Breast epithelium (tissue), 4 donors: ENCODE results near the gene CXXC5. TPM values are rescaled to one million over a fixed set of nuclear protein-coding genes. Genes with fewer than 3 reads are reported as not detected.
"Not testable (repeated sequence)": the region's sequence is repeated elsewhere in the genome, so short reads cannot be mapped to it uniquely, and the experiment has no call there.

Source experiments
- DNase-seq, 2 donors: peaks; one replicate each; pipeline ENCODE4 v3.0.0-alpha.2; 2019; ENCODE audit warnings: low spot score in 2 of 2
- H3K27ac ChIP-seq, 2 donors: fragments of 200-600 bp; sonication (generic) in 1 of 2; one replicate each; pipeline ENCODE4 v1.5.1; 2016 to 2019; ENCODE audit warnings: mild to moderate bottlenecking in 1 of 2
- H3K27me3 ChIP-seq, 2 donors: fragments of 200-600 bp; sonication (generic) in 1 of 2; one replicate each; pipeline versions ENCODE4 v1.5.1 to v1.6.0; 2017 to 2019; ENCODE audit warnings: control low read depth in 1 of 2, mild to moderate bottlenecking in 1 of 2
- H3K36me3 ChIP-seq: fragments of 200-600 bp; one replicate; pipeline ENCODE4 v1.5.1; 2019
- H3K4me1 ChIP-seq, 2 donors: fragments of 200-600 bp; sonication (generic); one replicate each; pipeline ENCODE4 v1.5.1; 2016 to 2019; ENCODE audit warnings: control low read depth in 1 of 2
- H3K4me3 ChIP-seq, 3 donors: fragments of 200-600 bp; sonication (generic); 1 replicate in 2 of 3; 2 replicates in 1 of 3; pipeline ENCODE4 v1.5.1; 2016 to 2019; ENCODE audit warnings: mild to moderate bottlenecking in 3 of 3, moderate library complexity in 2 of 3
- H3K9me3 ChIP-seq, 2 donors: fragments of 200-600 bp; sonication (generic) in 1 of 2; one replicate each; pipeline ENCODE4 v1.5.1; 2016 to 2019; ENCODE audit warnings: control low read depth in 1 of 2
- POLR2A ChIP-seq: fragments of 450-650 bp; IDR thresholded peaks from one replicate; pipeline ENCODE4 v1.6.1; 2016; ENCODE audit warnings: antibody characterized with exemption, mild to moderate bottlenecking, moderate library complexity
- POLR2AphosphoS5 ChIP-seq, 3 donors: sonication (generic); formaldehyde crosslinking; IDR thresholded peaks; one replicate each; pipeline ENCODE4 v1.6.1; 2017; ENCODE audit warnings: antibody characterized with exemption in 3 of 3
- intact Hi-C: fragments of 100-400 bp; cut with DNase I; formaldehyde crosslinking; loops from one replicate; pipeline ENCODE4 v1.15.1; 2023; ENCODE audit warnings: low total_unique reads
- total RNA-seq, 3 donors: library from RNA; depleted of rRNA; stranded (reverse); fragments of >200 nt; gene quantifications; one replicate each; pipeline ENCODE4 v1.1.0, GENCODE V29; 2016
- TF ChIP-seq, protein P1 (sequence below), 3 donors: fragments of 450-650 bp; IDR thresholded peaks; one replicate each; pipeline ENCODE4 v1.5.1; 2016 to 2017; ENCODE audit warnings: antibody characterized with exemption in 3 of 3, mild to moderate bottlenecking in 3 of 3, moderate library complexity in 3 of 3

The CXXC5 gene
- total RNA-seq, 3 donors from 2014 or later: 33.9 to 66.9 (median 38.3) TPM

DNA sequence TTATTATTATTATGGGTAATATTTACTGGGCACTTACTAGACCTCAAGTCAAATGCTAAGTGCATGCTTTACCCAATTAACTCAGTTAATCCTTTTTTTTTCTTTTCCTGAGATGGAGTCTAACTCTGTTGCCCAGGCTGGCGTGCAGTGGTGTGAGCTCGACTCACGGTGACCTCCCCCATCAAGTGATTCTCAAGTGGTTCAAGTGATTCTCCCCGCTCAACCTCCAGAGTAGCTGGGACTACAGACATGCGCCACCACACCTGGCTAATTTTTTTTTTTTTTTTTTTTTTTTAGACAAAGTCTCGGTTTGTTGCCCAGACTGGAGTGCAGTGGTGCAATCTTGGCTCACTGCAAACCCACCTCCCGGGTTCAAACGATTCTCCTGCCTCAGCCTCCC, 69.1 kb downstream of the CXXC5 start:
- H3K9me3 ChIP-seq: peaks cover 0 to 12% of the 10 kb centered on the region in 2 donors
- intact Hi-C loops: no loop called here
- TF ChIP-seq POLR2A: no peak
- TF ChIP-seq, protein P1, sequence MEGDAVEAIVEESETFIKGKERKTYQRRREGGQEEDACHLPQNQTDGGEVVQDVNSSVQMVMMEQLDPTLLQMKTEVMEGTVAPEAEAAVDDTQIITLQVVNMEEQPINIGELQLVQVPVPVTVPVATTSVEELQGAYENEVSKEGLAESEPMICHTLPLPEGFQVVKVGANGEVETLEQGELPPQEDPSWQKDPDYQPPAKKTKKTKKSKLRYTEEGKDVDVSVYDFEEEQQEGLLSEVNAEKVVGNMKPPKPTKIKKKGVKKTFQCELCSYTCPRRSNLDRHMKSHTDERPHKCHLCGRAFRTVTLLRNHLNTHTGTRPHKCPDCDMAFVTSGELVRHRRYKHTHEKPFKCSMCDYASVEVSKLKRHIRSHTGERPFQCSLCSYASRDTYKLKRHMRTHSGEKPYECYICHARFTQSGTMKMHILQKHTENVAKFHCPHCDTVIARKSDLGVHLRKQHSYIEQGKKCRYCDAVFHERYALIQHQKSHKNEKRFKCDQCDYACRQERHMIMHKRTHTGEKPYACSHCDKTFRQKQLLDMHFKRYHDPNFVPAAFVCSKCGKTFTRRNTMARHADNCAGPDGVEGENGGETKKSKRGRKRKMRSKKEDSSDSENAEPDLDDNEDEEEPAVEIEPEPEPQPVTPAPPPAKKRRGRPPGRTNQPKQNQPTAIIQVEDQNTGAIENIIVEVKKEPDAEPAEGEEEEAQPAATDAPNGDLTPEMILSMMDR (IDR thresholded peaks at IDR 0.05): no peak
- no peak for TF ChIP-seq POLR2AphosphoS5 (IDR thresholded peaks at IDR 0.05)
- DNase-seq: no peak
- H3K4me1 ChIP-seq: no peaks in the 10 kb centered on the region
- H3K27me3 ChIP-seq: no peaks in the 10 kb centered on the region
- no peaks in the 10 kb centered on the region for H3K36me3 ChIP-seq
- H3K27ac ChIP-seq: no peak overlapping the region
- no peak overlapping the region for H3K4me3 ChIP-seq

DNA sequence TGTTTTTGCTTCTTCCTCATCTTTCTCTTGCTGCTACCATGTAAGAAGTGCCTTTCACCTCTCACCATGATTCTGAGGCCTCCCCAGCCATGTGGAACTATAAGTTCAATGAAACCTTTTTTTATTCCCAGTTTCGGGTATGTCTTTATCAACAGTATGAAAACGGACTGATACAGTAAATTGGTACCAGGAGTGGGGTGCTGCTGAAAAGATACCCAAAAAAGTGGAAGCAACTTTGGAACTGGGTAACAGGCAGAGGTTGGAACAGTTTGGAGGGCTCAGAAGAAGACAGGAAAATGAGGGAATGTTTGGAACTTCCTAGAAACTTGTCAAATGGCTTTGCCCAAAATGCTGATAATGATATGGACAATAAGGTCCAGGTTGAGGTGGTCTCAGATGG, 70.3 kb downstream of the CXXC5 start:
- H3K27ac ChIP-seq, H3K27me3 ChIP-seq, H3K36me3 ChIP-seq, H3K4me1 ChIP-seq, DNase-seq, H3K4me3 ChIP-seq, intact Hi-C loops: not testable (repeated sequence)
- peaks cover 0 to 12% of the 10 kb centered on the region in 2 donors for H3K9me3 ChIP-seq

DNA sequence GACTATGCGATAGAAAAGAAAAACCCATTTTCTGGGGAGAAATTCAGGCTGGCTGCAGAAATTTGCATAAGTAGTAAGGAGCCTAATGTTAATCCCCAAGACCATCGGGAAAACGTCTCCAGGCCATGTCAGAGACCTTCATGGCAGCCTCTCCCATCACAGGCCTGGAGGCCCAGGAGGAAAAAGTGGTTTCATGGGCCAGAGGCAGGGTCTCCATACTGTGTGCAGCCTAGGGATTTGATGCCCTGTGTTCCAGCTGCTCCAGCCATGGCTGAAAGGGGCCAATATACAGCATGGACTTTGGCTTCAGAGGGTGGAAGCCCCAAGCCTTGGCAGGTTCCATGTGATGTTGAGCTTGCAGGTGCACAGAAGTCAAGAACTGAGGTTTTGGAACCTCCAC, 71.8 kb downstream of the CXXC5 start:
- H3K27me3 ChIP-seq, DNase-seq, H3K4me1 ChIP-seq, H3K4me3 ChIP-seq, intact Hi-C loops, H3K36me3 ChIP-seq, H3K27ac ChIP-seq: not testable (repeated sequence)
- H3K9me3 ChIP-seq: peaks cover 0 to 12% of the 10 kb centered on the region in 2 donors

DNA sequence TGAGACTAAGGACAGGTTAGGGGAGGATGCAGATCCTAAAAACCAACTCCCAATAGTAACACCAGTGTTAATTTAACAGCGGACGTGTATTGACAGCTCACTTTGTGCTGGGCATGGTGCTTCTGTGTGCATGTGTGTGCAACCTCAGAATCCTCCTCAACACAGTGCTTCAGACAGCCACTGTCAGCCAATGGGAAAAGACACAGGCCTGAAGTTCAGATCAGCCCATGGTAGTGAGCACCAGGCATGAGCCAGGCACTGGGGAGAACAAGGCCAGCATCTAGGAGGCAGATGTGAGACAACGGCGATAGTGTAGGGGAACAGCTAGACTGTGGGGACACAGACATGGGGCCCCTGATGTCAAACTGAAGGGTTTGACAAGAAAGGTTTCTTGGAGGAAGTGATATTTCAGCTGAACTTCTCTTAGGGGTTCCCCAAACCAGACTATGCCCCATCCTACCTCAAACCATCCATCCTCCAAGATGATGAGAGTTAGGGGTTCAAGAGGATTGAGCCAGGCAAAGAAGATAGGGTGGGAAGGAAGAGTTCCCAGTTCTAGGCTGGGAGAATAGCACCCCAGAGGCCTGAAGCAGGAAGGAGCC, 75.9 kb downstream of the CXXC5 start:
- no peaks in the 10 kb centered on the region for H3K27me3 ChIP-seq
- H3K27ac ChIP-seq: no peak overlapping the region
- H3K36me3 ChIP-seq: no peaks in the 10 kb centered on the region
- no peak for DNase-seq
- H3K9me3 ChIP-seq: peaks cover 0 to 5% of the 10 kb centered on the region in 2 donors
- intact Hi-C loops: no loop called here
- no peak overlapping the region for H3K4me3 ChIP-seq
- TF ChIP-seq, protein P1 (IDR thresholded peaks at IDR 0.05): no peak
- TF ChIP-seq POLR2AphosphoS5 (IDR thresholded peaks at IDR 0.05) (no peak), POLR2A (no peak)
- no peaks in the 10 kb centered on the region for H3K4me1 ChIP-seq

DNA sequence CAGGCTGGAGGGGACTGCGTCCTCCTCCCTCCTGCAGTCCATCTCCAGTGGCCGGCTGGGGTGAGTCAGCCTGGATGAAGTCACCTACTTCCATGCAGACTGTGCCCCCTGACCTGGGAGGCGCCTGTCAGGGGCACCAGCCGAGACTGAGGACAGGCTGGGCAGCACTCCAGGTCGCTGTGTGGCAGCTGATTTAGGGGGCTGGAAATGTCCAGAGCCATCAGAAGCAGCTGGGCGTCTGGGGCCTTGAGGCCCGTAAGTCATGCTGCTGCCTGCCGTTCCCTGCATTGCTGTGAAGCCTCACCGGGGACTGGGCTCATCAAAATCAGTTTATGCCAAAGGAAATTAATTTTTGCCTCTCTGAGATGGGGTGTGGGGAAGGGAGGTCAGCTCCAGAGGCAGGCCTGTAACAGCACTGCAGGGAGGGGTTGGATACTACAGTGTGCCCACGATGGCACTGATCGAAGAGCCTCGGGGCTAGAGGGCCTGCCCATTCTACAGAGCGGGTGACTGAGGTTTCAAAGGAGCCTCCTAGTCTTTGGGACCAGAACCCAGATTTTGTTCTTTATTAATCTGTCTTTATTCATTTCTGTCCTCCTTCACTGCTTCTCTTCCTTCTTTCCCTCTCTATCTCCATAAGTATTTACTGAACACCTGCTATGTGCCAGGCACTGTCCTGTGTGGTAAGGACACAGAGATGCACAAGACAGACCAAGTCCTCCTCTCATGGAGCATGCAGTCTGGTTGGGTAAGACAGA, 77.1 kb downstream of the CXXC5 start:
- Histone ChIP-seq H3K27ac (no peak overlapping the region), H3K27me3 (no peaks in the 10 kb centered on the region), H3K36me3 (no peaks in the 10 kb centered on the region), H3K4me3 (no peak overlapping the region), H3K9me3 (no peaks in the 10 kb centered on the region), H3K4me1 (no peaks in the 10 kb centered on the region)
- intact Hi-C loops: no loop called here
- DNase-seq: no peak
- TF ChIP-seq POLR2A (no peak), POLR2AphosphoS5 (IDR thresholded peaks at IDR 0.05) (no peak)
- TF ChIP-seq, protein P1 (IDR thresholded peaks at IDR 0.05): no peak

DNA sequence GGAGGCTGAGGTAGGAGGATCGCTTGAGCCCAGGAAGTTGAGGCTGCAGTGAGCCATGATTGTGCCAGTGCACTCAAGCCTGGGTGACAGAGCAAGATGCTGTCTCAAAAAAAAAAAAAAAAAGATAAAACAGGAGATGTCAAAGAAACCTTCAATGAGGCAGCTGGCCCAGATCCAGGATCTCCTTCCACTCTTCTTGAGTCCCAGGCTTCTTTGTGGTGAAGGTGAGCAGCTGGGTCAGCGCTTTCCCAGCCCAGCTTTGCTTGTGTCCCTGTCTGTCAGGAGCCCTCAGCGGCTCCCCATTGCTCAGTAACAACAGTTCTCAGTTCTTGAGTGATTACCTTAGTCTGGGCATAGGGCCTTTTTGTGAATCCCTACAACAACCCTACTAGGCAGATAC, 78.1 kb downstream of the CXXC5 start:
- no peaks in the 10 kb centered on the region for H3K27me3 ChIP-seq
- H3K9me3 ChIP-seq: no peaks in the 10 kb centered on the region
- H3K4me1 ChIP-seq: no peaks in the 10 kb centered on the region
- intact Hi-C loops: no loop called here
- H3K4me3 ChIP-seq: no peak overlapping the region
- TF ChIP-seq, protein P1 (IDR thresholded peaks at IDR 0.05): no peak
- no peak overlapping the region for H3K27ac ChIP-seq
- no peak for DNase-seq
- no peaks in the 10 kb centered on the region for H3K36me3 ChIP-seq

DNA sequence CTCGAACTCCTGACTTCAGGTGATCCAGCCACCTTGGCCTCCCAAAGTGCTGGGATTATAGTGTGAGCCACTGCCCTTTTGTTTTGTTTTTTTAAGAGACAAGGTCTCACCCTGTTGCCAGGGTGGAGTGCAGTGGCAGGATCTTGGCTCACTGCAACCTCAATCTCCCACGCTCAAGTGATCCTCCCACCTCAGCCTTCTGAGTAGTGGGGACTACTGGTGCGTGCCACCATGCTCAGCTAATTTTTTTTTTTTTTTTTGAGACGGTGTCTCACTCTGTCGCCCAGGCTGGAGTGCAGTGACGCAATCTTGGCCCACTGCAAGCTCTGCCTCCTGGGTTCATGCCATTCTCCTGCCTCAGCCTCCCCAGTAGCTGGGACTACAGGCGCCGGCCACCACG, 79.5 kb downstream of the CXXC5 start:
- H3K4me3 ChIP-seq, H3K36me3 ChIP-seq, H3K9me3 ChIP-seq, H3K27me3 ChIP-seq, intact Hi-C loops, DNase-seq, H3K27ac ChIP-seq, H3K4me1 ChIP-seq: not testable (repeated sequence)
